ENCODE data around the gene CFAP99. TPM values are rescaled to one million over a fixed set of nuclear protein-coding genes. Genes with fewer than 3 reads are reported as not detected.

CFAP99 gene
- total and polyA plus RNA-seq, 4 experiments from 2014 or later = 0.12 to 0.19 TPM; not detected in 2

GRCh38 chr4:2449511-2450392 lies 31.0 kb downstream of the CFAP99 start:
- intact Hi-C loops (cut with micrococcal nuclease) = no loop called here
- no peaks in the 10 kb centered on the region for H3K36me3 Mint-ChIP-seq
- Histone ChIP-seq H3K4me3 (ENCODE audit: low read length in 2 of 2) (no peak overlapping the region), H3K27ac (ENCODE audit: low read depth, low read length) (no peak overlapping the region), H3K27me3 (ENCODE audit: insufficient read depth, low read length) (no peaks in the 10 kb centered on the region), H3K36me3 (ENCODE audit: insufficient read depth, low read length) (no peaks in the 10 kb centered on the region), H3K4me1 (ENCODE audit: insufficient read depth, low read length) (no peaks in the 10 kb centered on the region), H3K9me3 (ENCODE audit: control insufficient read depth in 1 of 2, low read length in 2 of 2) (no peaks in the 10 kb centered on the region)
- no peaks in the 10 kb centered on the region for H3K9me3 Mint-ChIP-seq
- ChIA-PET CTCF (ENCODE audit: partially characterized antibody) (interaction anchor here (0.9 to 1.4 kb wide), 3 partner anchors 8 to 230 kb away, joined by 3 to 4 read pairs (median 3); partner anchors contain the start of gene RNF4), POLR2A (ENCODE audit: partially characterized antibody) (no interaction called here)
- peak overlapping the region in 1 of 7 donors; percentile 48 for H3K27ac Mint-ChIP-seq
- H3K4me3 Mint-ChIP-seq = no peak overlapping the region
- no peak for DNase-seq
- H3K4me1 Mint-ChIP-seq = no peaks in the 10 kb centered on the region
- H3K27me3 Mint-ChIP-seq = no peaks in the 10 kb centered on the region

DNA sequence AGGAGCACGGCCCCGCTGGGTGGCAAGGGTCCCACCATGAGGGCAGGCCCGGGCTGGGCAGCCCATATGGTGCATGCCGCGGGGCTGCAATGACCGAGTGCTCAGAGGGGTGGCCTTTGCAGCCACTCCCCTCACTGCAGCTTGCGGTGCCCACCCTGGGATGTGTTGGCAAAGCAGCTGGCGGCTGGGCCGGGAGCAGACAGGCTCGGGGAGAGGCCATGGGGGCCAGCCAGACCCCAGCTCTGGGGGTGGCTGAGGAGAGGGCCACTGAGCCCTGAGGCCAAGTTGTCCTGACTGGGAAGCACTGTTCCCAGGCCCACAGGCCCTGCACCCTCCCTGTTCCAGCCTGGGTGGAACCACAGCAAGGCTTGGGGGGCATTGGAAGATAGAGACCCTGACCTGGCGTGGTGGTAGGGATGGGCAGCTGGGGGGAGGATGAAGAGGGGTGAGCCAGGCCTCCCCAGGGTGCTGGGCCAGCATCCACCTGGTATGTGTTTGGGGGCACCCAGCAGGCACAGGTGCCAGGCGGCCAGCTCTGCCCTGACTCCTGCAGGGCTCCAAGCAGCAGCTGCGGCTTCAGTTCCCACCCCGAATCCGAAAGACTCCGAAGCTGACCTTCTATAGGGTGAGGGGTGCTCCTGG lies 31.8 kb downstream of the CFAP99 start:
- Histone ChIP-seq H3K36me3 (ENCODE audit: insufficient read depth, low read length) (no peaks in the 10 kb centered on the region), H3K9me3 (ENCODE audit: control insufficient read depth in 1 of 2, low read length in 2 of 2) (no peaks in the 10 kb centered on the region), H3K27me3 (ENCODE audit: insufficient read depth, low read length) (no peaks in the 10 kb centered on the region), H3K27ac (ENCODE audit: low read depth, low read length) (no peak overlapping the region), H3K4me3 (ENCODE audit: low read length in 2 of 2) (no peak overlapping the region), H3K4me1 (ENCODE audit: insufficient read depth, low read length) (no peaks in the 10 kb centered on the region)
- intact Hi-C loops (cut with micrococcal nuclease) = no loop called here
- no peak for DNase-seq
- CTCF ChIA-PET (ENCODE audit: partially characterized antibody) = interaction anchor here (0.9 to 1.4 kb wide), 3 partner anchors 9 to 231 kb away, joined by 3 to 4 read pairs (median 3); partner anchors contain the start of gene RNF4
- POLR2A ChIA-PET (ENCODE audit: partially characterized antibody) = no interaction called here
- Mint-ChIP-seq H3K9me3 (no peaks in the 10 kb centered on the region), H3K4me3 (no peak overlapping the region), H3K36me3 (no peaks in the 10 kb centered on the region), H3K27me3 (no peaks in the 10 kb centered on the region), H3K27ac (no peak overlapping the region), H3K4me1 (no peaks in the 10 kb centered on the region)

- Mint-ChIP-seq H3K9me3 (no peaks in the 10 kb centered on the region), H3K4me1 (no peaks in the 10 kb centered on the region), H3K27ac (no peak overlapping the region), H3K36me3 (no peaks in the 10 kb centered on the region), H3K4me3 (no peak overlapping the region), H3K27me3 (no peaks in the 10 kb centered on the region)
- CTCF ChIA-PET (ENCODE audit: partially characterized antibody) = interaction anchor here (1.0 to 1.5 kb wide), 2 partner anchors 15 to 17 kb away, joined by 3 read pairs; no protein-coding TSS in a partner anchor
- no peak for DNase-seq
- Histone ChIP-seq H3K27ac (ENCODE audit: low read depth, low read length) (no peak overlapping the region), H3K9me3 (ENCODE audit: control insufficient read depth in 1 of 2, low read length in 2 of 2) (no peaks in the 10 kb centered on the region), H3K36me3 (ENCODE audit: insufficient read depth, low read length) (no peaks in the 10 kb centered on the region), H3K4me3 (ENCODE audit: low read length in 2 of 2) (no peak overlapping the region), H3K27me3 (ENCODE audit: insufficient read depth, low read length) (no peaks in the 10 kb centered on the region), H3K4me1 (ENCODE audit: insufficient read depth, low read length) (no peaks in the 10 kb centered on the region)
- POLR2A ChIA-PET (ENCODE audit: partially characterized antibody) = no interaction called here
- intact Hi-C loops (cut with micrococcal nuclease) = no loop called here
Observed at GRCh38 chr4:2451036-2451520, 32.3 kb downstream of the CFAP99 start.

DNA sequence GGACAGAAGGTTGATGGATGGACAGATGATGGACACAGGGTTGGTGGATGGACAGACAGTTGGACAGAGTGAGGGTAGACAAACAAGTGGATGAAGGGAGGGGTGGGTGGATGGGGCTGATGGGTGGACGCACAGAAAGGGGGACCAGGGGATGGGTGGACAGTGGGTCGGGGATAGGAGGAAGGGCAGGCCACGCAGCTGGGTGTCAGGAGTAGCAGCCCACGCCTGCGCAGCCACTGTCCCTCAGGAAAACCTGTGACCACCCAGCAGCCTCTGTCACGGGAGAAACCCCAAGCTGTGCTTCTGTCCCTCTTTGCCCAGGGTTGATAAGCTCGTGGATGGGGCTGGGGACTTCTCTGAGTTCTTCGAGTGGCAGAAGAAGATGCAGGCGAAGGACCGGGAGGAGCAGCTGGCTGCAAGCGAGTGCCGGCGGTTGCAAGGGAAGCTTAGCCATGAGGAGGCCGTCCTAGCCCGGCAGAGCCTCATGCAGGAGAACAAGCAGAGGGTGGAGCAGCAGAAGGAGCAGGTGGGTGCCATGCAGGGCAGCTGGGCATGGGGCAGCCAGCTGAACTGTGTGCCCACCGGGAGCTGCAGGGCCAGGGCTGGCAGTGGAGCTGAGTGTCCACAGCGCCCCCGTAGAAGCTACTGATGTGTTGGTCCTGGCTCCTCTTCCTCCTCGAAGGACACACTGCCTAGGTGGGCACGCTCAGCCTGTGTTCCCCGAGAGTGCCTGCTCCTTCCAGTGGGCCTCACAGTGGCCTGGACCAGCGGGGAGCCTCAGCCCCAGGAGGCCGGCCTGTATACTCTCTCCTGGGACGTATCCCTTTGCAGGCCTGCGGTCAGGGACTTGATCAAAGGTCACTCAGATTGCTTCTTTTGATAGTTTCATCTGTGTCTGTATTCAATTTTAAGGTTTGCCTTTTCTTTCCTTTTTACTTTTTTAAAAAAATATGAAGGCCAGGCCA lies 33.3 kb downstream of the CFAP99 start:
- Mint-ChIP-seq H3K27me3 (no peaks in the 10 kb centered on the region), H3K9me3 (no peaks in the 10 kb centered on the region), H3K36me3 (no peaks in the 10 kb centered on the region), H3K27ac (peak overlapping the region in 1 of 7 donors; percentile 25), H3K4me3 (no peak overlapping the region), H3K4me1 (no peaks in the 10 kb centered on the region)
- intact Hi-C loops (cut with micrococcal nuclease) = no loop called here
- Histone ChIP-seq H3K4me1 (ENCODE audit: insufficient read depth, low read length) (no peaks in the 10 kb centered on the region), H3K27me3 (ENCODE audit: insufficient read depth, low read length) (no peaks in the 10 kb centered on the region), H3K4me3 (ENCODE audit: low read length in 2 of 2) (no peak overlapping the region), H3K36me3 (ENCODE audit: insufficient read depth, low read length) (no peaks in the 10 kb centered on the region), H3K9me3 (ENCODE audit: control insufficient read depth in 1 of 2, low read length in 2 of 2) (no peaks in the 10 kb centered on the region), H3K27ac (ENCODE audit: low read depth, low read length) (no peak overlapping the region)
- ChIA-PET POLR2A (ENCODE audit: partially characterized antibody) (no interaction called here), CTCF (ENCODE audit: partially characterized antibody) (interaction anchor here (1.0 to 1.5 kb wide), 2 partner anchors 16 kb away, joined by 3 read pairs; no protein-coding TSS in a partner anchor)
- DNase-seq = no peak

GRCh38 chr4:2457481-2458295 lies 38.9 kb downstream of the CFAP99 start:
- CTCF ChIA-PET (ENCODE audit: partially characterized antibody) = no interaction called here
- peaks cover 2 to 9% (median 5%) of the 10 kb centered on the region in 4 donors for H3K4me1 Mint-ChIP-seq
- H3K36me3 Mint-ChIP-seq = no peaks in the 10 kb centered on the region
- Histone ChIP-seq H3K36me3 (ENCODE audit: insufficient read depth, low read length) (no peaks in the 10 kb centered on the region), H3K4me3 (ENCODE audit: low read length in 2 of 2) (no peak overlapping the region), H3K27me3 (ENCODE audit: insufficient read depth, low read length) (no peaks in the 10 kb centered on the region), H3K27ac (ENCODE audit: low read depth, low read length) (no peak overlapping the region), H3K9me3 (ENCODE audit: control insufficient read depth in 1 of 2, low read length in 2 of 2) (no peaks in the 10 kb centered on the region), H3K4me1 (ENCODE audit: insufficient read depth, low read length) (peaks cover 7% of the 10 kb centered on the region)
- POLR2A ChIA-PET (ENCODE audit: partially characterized antibody) = interaction anchor here (1.1 kb wide), 1 partner anchor 11 kb away, joined by 6 read pairs; the partner anchor contains the start of gene RNF4
- peak overlapping the region in 1 of 7 donors; percentile 60 for H3K27ac Mint-ChIP-seq
- no peaks in the 10 kb centered on the region for H3K27me3 Mint-ChIP-seq
- intact Hi-C loops (cut with micrococcal nuclease) = no loop called here
- H3K4me3 Mint-ChIP-seq = no peak overlapping the region
- no peaks in the 10 kb centered on the region for H3K9me3 Mint-ChIP-seq
- DNase-seq = no peak

Measured in CD4-positive, alpha-beta memory T cell (primary cell).